Measurements from ENCODE around the gene RPL31. TPM values are rescaled to one million over a fixed set of nuclear protein-coding genes. Genes with fewer than 3 reads are reported as not detected.

Gene RPL31
- polyA plus RNA-seq, 4 donors = 2,275 to 7,641 (median 4,031) TPM

DNA sequence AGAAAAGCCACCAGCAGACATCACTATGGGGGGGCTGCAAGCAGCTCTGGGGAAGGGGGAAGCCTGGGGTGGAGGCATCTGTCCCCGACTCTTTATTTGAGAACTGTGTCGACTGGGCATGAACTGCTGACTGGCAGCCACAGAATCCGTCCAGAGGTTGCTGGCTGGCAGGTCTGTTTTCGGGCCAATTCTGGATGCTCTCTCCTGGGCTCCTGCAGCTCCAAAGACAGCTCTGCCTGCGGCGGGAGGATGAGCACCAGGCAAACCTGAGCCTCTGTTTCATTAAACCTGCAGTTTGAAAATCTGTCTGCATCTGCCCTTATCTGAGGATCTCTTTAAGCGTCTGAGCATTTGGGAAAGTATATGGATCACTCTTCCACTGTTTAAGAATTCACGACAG lies 34.4 kb upstream of the RPL31 start:
- H3K27me3 ChIP-seq (ENCODE audit: control insufficient read depth in 3 of 3, insufficient read depth in 3 of 3, low read length in 3 of 3) = no peaks in the 10 kb centered on the region
- peaks cover 9 to 47% (median 15%) of the 10 kb centered on the region in 3 donors for H3K36me3 ChIP-seq (ENCODE audit: control insufficient read depth in 3 of 3, insufficient read depth in 2 of 3, low read depth in 1 of 3, low read length in 3 of 3)
- no peak for FAIRE-seq
- 91 to 93% (median 92%) methylated on average over 8 of the region's 8 CpGs for WGBS, 3 donors
- no peak overlapping the region for H3K4me3 ChIP-seq (ENCODE audit: low read depth in 1 of 3, low read length in 3 of 3)
- DNase-seq = no peak
- H3K27ac ChIP-seq (ENCODE audit: low read depth in 1 of 3, low read length in 2 of 3) = no peak overlapping the region
- no peaks in the 10 kb centered on the region for H3K9me3 ChIP-seq (ENCODE audit: control insufficient read depth in 2 of 2, insufficient read depth in 1 of 2, low read depth in 1 of 2, low read length in 1 of 2)
- H3K4me1 ChIP-seq (ENCODE audit: control insufficient read depth in 3 of 3, insufficient read depth in 2 of 3, low read depth in 1 of 3, low read length in 2 of 3) = no peaks in the 10 kb centered on the region

DNA sequence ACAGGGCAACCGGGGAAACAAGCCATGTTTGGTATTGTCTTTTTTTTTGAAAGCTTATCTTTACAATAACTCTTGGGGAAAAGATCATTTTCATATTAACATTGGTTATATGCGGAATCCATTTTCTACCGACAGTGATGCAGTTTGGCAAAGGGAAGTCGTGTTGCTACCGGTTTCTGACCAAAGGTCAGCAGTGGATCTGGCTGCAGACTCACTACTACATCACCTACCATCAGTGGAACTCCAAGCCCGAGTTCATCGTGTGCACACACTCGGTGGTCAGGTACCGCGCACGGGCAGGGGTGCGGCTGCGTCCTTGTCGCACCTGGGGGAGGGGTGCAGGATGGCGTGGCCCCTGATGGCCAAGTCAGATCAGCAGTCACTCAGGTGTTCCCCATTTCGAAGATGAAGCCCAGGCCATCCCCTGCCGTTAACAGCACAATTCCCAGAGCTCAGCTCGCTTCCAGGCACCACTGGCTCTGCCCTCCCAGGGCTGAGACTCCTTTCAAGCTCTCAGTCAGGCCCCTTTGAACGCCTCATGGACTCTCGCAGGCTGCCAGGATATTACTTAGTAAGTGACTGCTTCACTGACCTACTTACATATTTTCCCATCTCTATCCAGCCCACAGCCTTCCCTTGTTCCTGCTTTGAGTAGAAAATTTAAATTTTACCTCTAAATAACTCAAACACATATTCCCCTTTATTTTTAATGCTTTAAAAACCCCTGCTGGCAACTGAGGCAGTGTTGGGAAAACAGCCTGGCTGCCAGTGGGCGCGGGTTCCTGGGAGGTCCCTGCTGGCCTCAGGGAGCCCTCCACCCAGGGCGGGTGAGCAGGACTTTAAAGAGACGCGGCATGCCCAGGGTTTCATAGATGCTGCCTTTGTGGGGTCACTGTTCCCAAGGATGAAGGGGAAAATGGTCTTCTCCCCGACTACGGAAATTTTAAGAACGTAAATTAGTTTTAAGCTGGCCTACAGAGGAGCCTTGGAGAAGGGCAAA lies 33.6 kb upstream of the RPL31 start:
- H3K27me3 ChIP-seq (ENCODE audit: control insufficient read depth in 3 of 3, insufficient read depth in 3 of 3, low read length in 3 of 3) = no peaks in the 10 kb centered on the region
- no peak overlapping the region for H3K4me3 ChIP-seq (ENCODE audit: low read depth in 1 of 3, low read length in 3 of 3)
- H3K9me3 ChIP-seq (ENCODE audit: control insufficient read depth in 2 of 2, insufficient read depth in 1 of 2, low read depth in 1 of 2, low read length in 1 of 2) = no peaks in the 10 kb centered on the region
- FAIRE-seq = no peak
- WGBS, 3 donors = 90 to 91% (median 90%) methylated on average over 28 of the region's 28 CpGs
- H3K27ac ChIP-seq (ENCODE audit: low read depth in 1 of 3, low read length in 2 of 3) = no peak overlapping the region
- no peaks in the 10 kb centered on the region for H3K4me1 ChIP-seq (ENCODE audit: control insufficient read depth in 3 of 3, insufficient read depth in 2 of 3, low read depth in 1 of 3, low read length in 2 of 3)
- no peak for DNase-seq
- peaks cover 9 to 51% (median 18%) of the 10 kb centered on the region in 3 donors for H3K36me3 ChIP-seq (ENCODE audit: control insufficient read depth in 3 of 3, insufficient read depth in 2 of 3, low read depth in 1 of 3, low read length in 3 of 3)

DNA sequence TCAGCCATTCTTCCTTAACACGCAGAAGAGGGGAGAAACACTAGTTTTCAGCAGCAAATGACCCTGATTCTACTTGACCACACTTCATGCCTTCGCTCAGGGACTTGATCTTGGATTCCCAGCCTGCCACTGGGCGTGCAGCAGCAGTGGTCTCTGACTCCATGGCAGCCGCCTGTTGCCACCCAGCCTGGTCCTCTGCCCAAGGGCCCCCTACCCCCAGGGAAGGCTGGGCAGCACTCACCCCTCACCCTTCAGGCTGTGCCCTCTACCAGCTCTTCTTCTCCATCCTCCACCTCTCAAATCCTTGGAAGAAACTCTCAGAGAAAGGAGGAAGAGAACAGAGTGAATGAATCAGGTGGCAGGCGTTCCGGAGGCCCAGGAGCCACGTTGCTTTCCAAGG lies 32.1 kb upstream of the RPL31 start:
- H3K36me3 ChIP-seq (ENCODE audit: control insufficient read depth in 3 of 3, insufficient read depth in 2 of 3, low read depth in 1 of 3, low read length in 3 of 3) = peaks cover 9 to 54% (median 23%) of the 10 kb centered on the region in 3 donors
- no peak for FAIRE-seq
- H3K27me3 ChIP-seq (ENCODE audit: control insufficient read depth in 3 of 3, insufficient read depth in 3 of 3, low read length in 3 of 3) = no peaks in the 10 kb centered on the region
- no peaks in the 10 kb centered on the region for H3K4me1 ChIP-seq (ENCODE audit: control insufficient read depth in 3 of 3, insufficient read depth in 2 of 3, low read depth in 1 of 3, low read length in 2 of 3)
- WGBS, 3 donors = 89 to 96% (median 93%) methylated on average over 7 of the region's 7 CpGs
- H3K4me3 ChIP-seq (ENCODE audit: low read depth in 1 of 3, low read length in 3 of 3) = no peak overlapping the region
- no peak overlapping the region for H3K27ac ChIP-seq (ENCODE audit: low read depth in 1 of 3, low read length in 2 of 3)
- DNase-seq = no peak
- H3K9me3 ChIP-seq (ENCODE audit: control insufficient read depth in 2 of 2, insufficient read depth in 1 of 2, low read depth in 1 of 2, low read length in 1 of 2) = no peaks in the 10 kb centered on the region

GRCh38 chr2:100971221-100971620 lies 30.9 kb upstream of the RPL31 start:
- 90 to 97% (median 90%) methylated on average over 9 of the region's 9 CpGs for WGBS, 3 donors
- FAIRE-seq (no peak), DNase-seq (no peak)
- Histone ChIP-seq H3K36me3 (ENCODE audit: control insufficient read depth in 3 of 3, insufficient read depth in 2 of 3, low read depth in 1 of 3, low read length in 3 of 3) (peaks cover 9 to 55% (median 32%) of the 10 kb centered on the region in 3 donors), H3K9me3 (ENCODE audit: control insufficient read depth in 2 of 2, insufficient read depth in 1 of 2, low read depth in 1 of 2, low read length in 1 of 2) (no peaks in the 10 kb centered on the region), H3K4me1 (ENCODE audit: control insufficient read depth in 3 of 3, insufficient read depth in 2 of 3, low read depth in 1 of 3, low read length in 2 of 3) (no peaks in the 10 kb centered on the region), H3K27me3 (ENCODE audit: control insufficient read depth in 3 of 3, insufficient read depth in 3 of 3, low read length in 3 of 3) (no peaks in the 10 kb centered on the region), H3K4me3 (ENCODE audit: low read depth in 1 of 3, low read length in 3 of 3) (no peak overlapping the region), H3K27ac (ENCODE audit: low read depth in 1 of 3, low read length in 2 of 3) (no peak overlapping the region)

DNA sequence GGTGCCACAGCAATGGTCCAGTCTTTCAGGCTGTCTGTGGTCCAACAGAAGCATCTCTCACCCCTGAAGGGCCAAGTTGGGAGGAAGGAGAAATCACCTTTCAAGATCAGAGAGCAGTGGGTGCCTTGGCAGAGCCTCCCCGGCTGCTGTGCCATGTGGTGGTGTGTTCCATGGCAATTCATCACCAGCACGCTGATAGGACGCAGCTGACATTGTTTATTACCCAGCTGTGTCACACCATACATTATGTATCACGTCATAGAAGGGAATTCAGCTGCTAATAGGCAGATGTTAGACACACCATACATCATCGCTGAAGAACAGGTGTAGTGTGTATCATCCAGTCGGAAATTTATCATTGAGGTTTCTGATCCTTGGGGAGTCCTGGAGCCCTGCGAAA lies 29.6 kb upstream of the RPL31 start:
- Histone ChIP-seq H3K4me3 (ENCODE audit: low read depth in 1 of 3, low read length in 3 of 3) (no peak overlapping the region), H3K9me3 (ENCODE audit: control insufficient read depth in 2 of 2, insufficient read depth in 1 of 2, low read depth in 1 of 2, low read length in 1 of 2) (no peaks in the 10 kb centered on the region), H3K27ac (ENCODE audit: low read depth in 1 of 3, low read length in 2 of 3) (no peak overlapping the region), H3K27me3 (ENCODE audit: control insufficient read depth in 3 of 3, insufficient read depth in 3 of 3, low read length in 3 of 3) (no peaks in the 10 kb centered on the region), H3K36me3 (ENCODE audit: control insufficient read depth in 3 of 3, insufficient read depth in 2 of 3, low read depth in 1 of 3, low read length in 3 of 3) (peaks cover 9 to 66% (median 34%) of the 10 kb centered on the region in 3 donors), H3K4me1 (ENCODE audit: control insufficient read depth in 3 of 3, insufficient read depth in 2 of 3, low read depth in 1 of 3, low read length in 2 of 3) (no peaks in the 10 kb centered on the region)
- FAIRE-seq (no peak), DNase-seq (no peak)
- WGBS, 3 donors = 87 to 93% (median 93%) methylated on average over 7 of the region's 7 CpGs

GRCh38 chr2:100974712-100975520 lies 27.2 kb upstream of the RPL31 start:
- DNase-seq = no peak

GRCh38 chr2:100975521-100975785 lies 26.6 kb upstream of the RPL31 start:
- no peaks in the 10 kb centered on the region for H3K27me3 ChIP-seq (ENCODE audit: control insufficient read depth in 3 of 3, insufficient read depth in 3 of 3, low read length in 3 of 3)
- no peak for DNase-seq
- peaks cover 5 to 59% (median 26%) of the 10 kb centered on the region in 3 donors for H3K36me3 ChIP-seq (ENCODE audit: control insufficient read depth in 3 of 3, insufficient read depth in 2 of 3, low read depth in 1 of 3, low read length in 3 of 3)
- WGBS, 3 donors = 94 to 96% (median 96%) methylated on average over 7 of the region's 7 CpGs
- no peak for FAIRE-seq
- H3K9me3 ChIP-seq (ENCODE audit: control insufficient read depth in 2 of 2, insufficient read depth in 1 of 2, low read depth in 1 of 2, low read length in 1 of 2) = no peaks in the 10 kb centered on the region
- H3K27ac ChIP-seq (ENCODE audit: low read depth in 1 of 3, low read length in 2 of 3) = no peak overlapping the region
- no peak overlapping the region for H3K4me3 ChIP-seq (ENCODE audit: low read depth in 1 of 3, low read length in 3 of 3)
- H3K4me1 ChIP-seq (ENCODE audit: control insufficient read depth in 3 of 3, insufficient read depth in 2 of 3, low read depth in 1 of 3, low read length in 2 of 3) = no peaks in the 10 kb centered on the region

More at GRCh38 chr2:100974712-100975520, 27.2 kb upstream of the RPL31 start:
- H3K27ac ChIP-seq (ENCODE audit: low read depth in 1 of 3, low read length in 2 of 3) = no peak overlapping the region
- H3K36me3 ChIP-seq (ENCODE audit: control insufficient read depth in 3 of 3, insufficient read depth in 2 of 3, low read depth in 1 of 3, low read length in 3 of 3) = peaks cover 8 to 61% (median 29%) of the 10 kb centered on the region in 3 donors
- H3K4me1 ChIP-seq (ENCODE audit: control insufficient read depth in 3 of 3, insufficient read depth in 2 of 3, low read depth in 1 of 3, low read length in 2 of 3) = no peaks in the 10 kb centered on the region
- no peak for FAIRE-seq
- no peaks in the 10 kb centered on the region for H3K27me3 ChIP-seq (ENCODE audit: control insufficient read depth in 3 of 3, insufficient read depth in 3 of 3, low read length in 3 of 3)
- H3K4me3 ChIP-seq (ENCODE audit: low read depth in 1 of 3, low read length in 3 of 3) = no peak overlapping the region
- 92 to 93% (median 93%) methylated on average over 22 of the region's 22 CpGs for WGBS, 3 donors
- H3K9me3 ChIP-seq (ENCODE audit: control insufficient read depth in 2 of 2, insufficient read depth in 1 of 2, low read depth in 1 of 2, low read length in 1 of 2) = no peaks in the 10 kb centered on the region

- FAIRE-seq = no peak
- Histone ChIP-seq H3K27ac (ENCODE audit: low read depth in 1 of 3, low read length in 2 of 3) (no peak overlapping the region), H3K36me3 (ENCODE audit: control insufficient read depth in 3 of 3, insufficient read depth in 2 of 3, low read depth in 1 of 3, low read length in 3 of 3) (peaks cover 2 to 54% (median 26%) of the 10 kb centered on the region in 3 donors)
Observed at GRCh38 chr2:100976061-100976460, 26.0 kb upstream of the RPL31 start.

More at GRCh38 chr2:100976061-100976460, 26.0 kb upstream of the RPL31 start:
- WGBS, 3 donors = 90 to 93% (median 91%) methylated on average over 6 of the region's 6 CpGs
- no peaks in the 10 kb centered on the region for H3K4me1 ChIP-seq (ENCODE audit: control insufficient read depth in 3 of 3, insufficient read depth in 2 of 3, low read depth in 1 of 3, low read length in 2 of 3)
- no peaks in the 10 kb centered on the region for H3K27me3 ChIP-seq (ENCODE audit: control insufficient read depth in 3 of 3, insufficient read depth in 3 of 3, low read length in 3 of 3)
- H3K4me3 ChIP-seq (ENCODE audit: low read depth in 1 of 3, low read length in 3 of 3) = no peak overlapping the region
- no peaks in the 10 kb centered on the region for H3K9me3 ChIP-seq (ENCODE audit: control insufficient read depth in 2 of 2, insufficient read depth in 1 of 2, low read depth in 1 of 2, low read length in 1 of 2)
- no peak for DNase-seq
